Measurements from ENCODE around the gene ERF. TPM values are rescaled to one million over a fixed set of nuclear protein-coding genes. Genes with fewer than 3 reads are reported as not detected.

The ERF gene
- total RNA-seq, 1 experiment from 2014 or later = 79.1 TPM

GRCh38 chr19:42288387-42288786, 33.5 kb upstream of the ERF start:
- H3K79me2 ChIP-seq (ENCODE audit: low read depth) = peaks cover 14% of the 10 kb centered on the region; the same call in 1 of the 2 replicates
- ChIA-PET POLR2A (ENCODE audit: unreplicated experiment) (no interaction called here), CTCF (interaction anchor here (0.5 kb wide), 1 partner anchor 44 kb away, joined by 4 read pairs; no protein-coding TSS in a partner anchor)
- no peaks in the 10 kb centered on the region for H3K27me3 ChIP-seq (ENCODE audit: insufficient read depth, low read depth)
- DNase-seq = no peak
- no peaks in the 10 kb centered on the region for H3K36me3 ChIP-seq (ENCODE audit: low read depth)
- no peak overlapping the region for H3K4me2 ChIP-seq
- no peak overlapping the region for H3K27ac ChIP-seq
- BruUV-seq (replicated peaks) = no TSS peak
- H3K9me3 ChIP-seq (ENCODE audit: insufficient read depth, low read depth) = no peaks in the 10 kb centered on the region
- H3F3A ChIP-seq (ENCODE audit: insufficient read depth, low read depth) = peaks cover 8% of the 10 kb centered on the region; the same call in 1 of the 2 replicates
- intact Hi-C loops (cut with micrococcal nuclease; ENCODE audit: unreplicated experiment) = no loop called here
- H3K4me1 ChIP-seq (replicated peaks; ENCODE audit: insufficient read depth) = peaks cover 9% of the 10 kb centered on the region
- TF ChIP-seq EZH2 (IDR thresholded peaks at IDR 0.05; ENCODE audit: low read depth) = no peak
- TF ChIP-seq, protein P1, sequence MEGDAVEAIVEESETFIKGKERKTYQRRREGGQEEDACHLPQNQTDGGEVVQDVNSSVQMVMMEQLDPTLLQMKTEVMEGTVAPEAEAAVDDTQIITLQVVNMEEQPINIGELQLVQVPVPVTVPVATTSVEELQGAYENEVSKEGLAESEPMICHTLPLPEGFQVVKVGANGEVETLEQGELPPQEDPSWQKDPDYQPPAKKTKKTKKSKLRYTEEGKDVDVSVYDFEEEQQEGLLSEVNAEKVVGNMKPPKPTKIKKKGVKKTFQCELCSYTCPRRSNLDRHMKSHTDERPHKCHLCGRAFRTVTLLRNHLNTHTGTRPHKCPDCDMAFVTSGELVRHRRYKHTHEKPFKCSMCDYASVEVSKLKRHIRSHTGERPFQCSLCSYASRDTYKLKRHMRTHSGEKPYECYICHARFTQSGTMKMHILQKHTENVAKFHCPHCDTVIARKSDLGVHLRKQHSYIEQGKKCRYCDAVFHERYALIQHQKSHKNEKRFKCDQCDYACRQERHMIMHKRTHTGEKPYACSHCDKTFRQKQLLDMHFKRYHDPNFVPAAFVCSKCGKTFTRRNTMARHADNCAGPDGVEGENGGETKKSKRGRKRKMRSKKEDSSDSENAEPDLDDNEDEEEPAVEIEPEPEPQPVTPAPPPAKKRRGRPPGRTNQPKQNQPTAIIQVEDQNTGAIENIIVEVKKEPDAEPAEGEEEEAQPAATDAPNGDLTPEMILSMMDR (conservative IDR thresholded peaks at IDR 0.05) = no peak
- no peak overlapping the region for H2AFZ ChIP-seq
- no peak overlapping the region for H3K4me3 ChIP-seq
- peaks cover 12% of the 10 kb centered on the region; the same call in 1 of the 2 replicates for H4K20me1 ChIP-seq (ENCODE audit: insufficient read depth)
- H3K9me2 ChIP-seq (ENCODE audit: insufficient read depth) = no peaks in the 10 kb centered on the region

- BruUV-seq (replicated peaks) = TSS peak; percentile 3
- Histone ChIP-seq H3K79me2 (ENCODE audit: low read depth) (peaks cover 14% of the 10 kb centered on the region; the same call in 1 of the 2 replicates), H3K27me3 (ENCODE audit: insufficient read depth, low read depth) (no peaks in the 10 kb centered on the region), H3K4me3 (no peak overlapping the region), H4K20me1 (ENCODE audit: insufficient read depth) (peaks cover 15% of the 10 kb centered on the region; the same call in 1 of the 2 replicates), H3F3A (ENCODE audit: insufficient read depth, low read depth) (peaks cover 14% of the 10 kb centered on the region; the same call in 1 of the 2 replicates), H3K36me3 (ENCODE audit: low read depth) (no peaks in the 10 kb centered on the region), H3K4me1 (replicated peaks; ENCODE audit: insufficient read depth) (peaks cover 15% of the 10 kb centered on the region), H3K27ac (no peak overlapping the region), H2AFZ (no peak overlapping the region), H3K4me2 (no peak overlapping the region), H3K9me2 (ENCODE audit: insufficient read depth) (no peaks in the 10 kb centered on the region), H3K9me3 (ENCODE audit: insufficient read depth, low read depth) (no peaks in the 10 kb centered on the region)
- TF ChIP-seq, protein P1 (conservative IDR thresholded peaks at IDR 0.05) = no peak
- no peak for TF ChIP-seq EZH2 (IDR thresholded peaks at IDR 0.05; ENCODE audit: low read depth)
- POLR2A ChIA-PET (ENCODE audit: unreplicated experiment) = interaction anchor here (0.6 kb wide), 1 partner anchor 109 kb away, joined by 6 read pairs; no protein-coding TSS in a partner anchor
- intact Hi-C loops (cut with micrococcal nuclease; ENCODE audit: unreplicated experiment) = no loop called here
- no peak for DNase-seq
- CTCF ChIA-PET = no interaction called here
These were observed 32.8 kb upstream of the ERF start for GRCh38 chr19:42287827-42288107.

DNA sequence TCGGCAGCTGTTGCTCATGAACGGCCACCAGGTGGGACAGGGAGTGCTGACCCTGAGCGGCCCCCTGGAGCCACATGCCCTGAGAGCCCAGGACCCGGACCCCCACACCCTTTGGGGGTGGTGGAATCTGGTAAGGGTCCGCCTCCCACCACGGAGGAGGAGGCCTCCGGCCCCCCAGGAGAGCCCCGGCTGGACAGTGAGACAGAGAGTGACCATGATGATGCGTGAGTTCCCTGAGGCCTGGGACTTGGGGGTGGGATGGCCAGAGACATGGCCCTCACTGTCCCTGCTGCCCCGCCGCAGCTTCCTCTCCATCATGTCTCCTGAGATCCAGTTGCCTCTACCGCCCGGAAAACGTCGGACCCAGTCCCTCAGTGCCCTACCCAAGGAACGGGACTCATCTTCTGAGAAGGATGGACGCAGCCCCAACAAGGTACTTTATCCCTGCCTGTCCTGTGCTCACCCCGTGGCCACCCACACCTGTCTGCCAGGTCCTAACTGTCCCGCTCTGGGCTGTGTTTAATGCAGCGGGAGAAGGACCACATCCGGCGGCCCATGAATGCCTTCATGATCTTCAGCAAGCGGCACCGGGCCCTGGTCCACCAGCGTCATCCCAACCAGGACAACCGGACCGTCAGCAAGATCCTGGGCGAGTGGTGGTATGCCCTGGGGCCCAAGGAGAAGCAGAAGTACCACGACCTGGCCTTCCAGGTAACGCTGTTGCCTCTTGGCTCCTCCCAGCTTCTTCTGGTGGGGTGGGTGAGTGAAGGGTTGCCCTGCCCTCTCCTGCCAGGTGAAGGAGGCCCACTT, 32.3 kb upstream of the ERF start:
- H3F3A ChIP-seq (ENCODE audit: insufficient read depth, low read depth) = peaks cover 17% of the 10 kb centered on the region; the same call in 1 of the 2 replicates
- H3K4me3 ChIP-seq = no peak overlapping the region
- CTCF ChIA-PET = no interaction called here
- H3K27ac ChIP-seq = no peak overlapping the region
- intact Hi-C loops (cut with micrococcal nuclease; ENCODE audit: unreplicated experiment) = no loop called here
- H3K9me3 ChIP-seq (ENCODE audit: insufficient read depth, low read depth) = no peaks in the 10 kb centered on the region
- no peak overlapping the region for H2AFZ ChIP-seq
- no peaks in the 10 kb centered on the region for H3K36me3 ChIP-seq (ENCODE audit: low read depth)
- H4K20me1 ChIP-seq (ENCODE audit: insufficient read depth) = peaks cover 15% of the 10 kb centered on the region; the same call in 1 of the 2 replicates
- H3K79me2 ChIP-seq (ENCODE audit: low read depth) = peaks cover 14% of the 10 kb centered on the region; the same call in 1 of the 2 replicates
- H3K27me3 ChIP-seq (ENCODE audit: insufficient read depth, low read depth) = no peaks in the 10 kb centered on the region
- H3K9me2 ChIP-seq (ENCODE audit: insufficient read depth) = no peaks in the 10 kb centered on the region
- H3K4me2 ChIP-seq = no peak overlapping the region
- TF ChIP-seq, protein P1 (conservative IDR thresholded peaks at IDR 0.05) = no peak
- no peak for TF ChIP-seq EZH2 (IDR thresholded peaks at IDR 0.05; ENCODE audit: low read depth)
- no TSS peak for BruUV-seq (replicated peaks)
- POLR2A ChIA-PET (ENCODE audit: unreplicated experiment) = interaction anchor here (0.6 kb wide), 1 partner anchor 110 kb away, joined by 6 read pairs; no protein-coding TSS in a partner anchor
- no peak for DNase-seq
- H3K4me1 ChIP-seq (replicated peaks; ENCODE audit: insufficient read depth) = peaks cover 21% of the 10 kb centered on the region

Measured in PC-9 (cell line).